SJCRH30 (cell line): Measurements from ENCODE around the gene RBM20. TPM values are rescaled to one million over a fixed set of nuclear protein-coding genes. Genes with fewer than 3 reads are reported as not detected.

Experiments
- DNase-seq, 2 experiments: peaks; one replicate each; pipeline ENCODE4 v3.0.0-alpha.2; 2015 to 2020
- H3K27ac ChIP-seq: fragments of 250-450 bp; sonication (Bioruptor Pico); 2 replicates; pipeline ENCODE4 v1.5.1; 2020; ENCODE audit warnings: mild to moderate bottlenecking, moderate library complexity
- H3K27me3 ChIP-seq: fragments of 250-450 bp; sonication (Bioruptor Pico); 2 replicates; pipeline ENCODE4 v1.5.1; 2020; ENCODE audit warnings: mild to moderate bottlenecking, moderate library complexity
- H3K36me3 ChIP-seq: fragments of 250-450 bp; sonication (Bioruptor Pico); 2 replicates; pipeline ENCODE4 v1.5.1; 2020; ENCODE audit warnings: mild to moderate bottlenecking, moderate library complexity
- H3K4me1 ChIP-seq: fragments of 250-450 bp; sonication (Bioruptor Pico); 2 replicates; pipeline ENCODE4 v1.5.1; 2020; ENCODE audit warnings: mild to moderate bottlenecking, moderate library complexity
- H3K4me3 ChIP-seq: fragments of 250-450 bp; sonication (Bioruptor Pico); 2 replicates; pipeline ENCODE4 v1.5.1; 2020; ENCODE audit warnings: mild to moderate bottlenecking, moderate library complexity
- H3K9me3 ChIP-seq: fragments of 250-450 bp; sonication (Bioruptor Pico); replicated peaks from 2 replicates; pipeline ENCODE4 v1.5.1; 2020; ENCODE audit warnings: mild to moderate bottlenecking, moderate library complexity
- total RNA-seq: library from RNA; depleted of rRNA; stranded (reverse); fragments of >200 nt; shearing (Covaris generic); gene quantifications from 2 replicates; pipeline ENCODE4 v1.2.3, GENCODE V29; 2014

RBM20 gene
- total RNA-seq, 1 experiment from 2014 or later: 12.4 TPM

- Histone ChIP-seq H3K36me3 (peaks cover 5% of the 10 kb centered on the region), H3K4me3 (no peak overlapping the region), H3K27ac (no peak overlapping the region), H3K27me3 (no peaks in the 10 kb centered on the region), H3K4me1 (no peaks in the 10 kb centered on the region), H3K9me3 (no peaks in the 10 kb centered on the region)
- no peak for DNase-seq
Measured at GRCh38 chr10:110784198-110784597, 140.1 kb downstream of the RBM20 start.

DNA sequence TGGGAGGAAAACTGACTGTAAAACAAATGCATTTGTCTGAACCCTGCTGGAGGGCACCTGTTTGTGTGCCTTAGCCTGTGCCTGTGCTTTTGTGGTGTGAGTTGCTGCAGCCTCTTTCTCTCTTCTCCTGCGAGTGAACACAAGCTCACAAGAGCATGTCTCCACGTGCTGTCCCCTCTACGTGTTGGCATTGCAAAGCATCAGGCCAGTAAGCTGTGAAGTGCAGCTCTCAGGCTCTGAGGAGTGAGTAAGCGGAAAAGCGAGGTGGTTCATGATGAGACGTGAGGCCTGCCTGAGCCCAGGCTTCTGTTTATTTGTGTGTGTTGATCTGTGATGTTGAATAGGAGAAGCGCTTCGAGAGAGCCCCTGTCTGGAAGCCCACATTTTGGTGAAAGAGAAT lies 142.0 kb downstream of the RBM20 start:
- Histone ChIP-seq H3K4me3 (no peak overlapping the region), H3K27ac (no peak overlapping the region), H3K36me3 (peaks cover 7% of the 10 kb centered on the region), H3K4me1 (no peaks in the 10 kb centered on the region), H3K9me3 (no peaks in the 10 kb centered on the region), H3K27me3 (no peaks in the 10 kb centered on the region)
- no peak for DNase-seq

DNA sequence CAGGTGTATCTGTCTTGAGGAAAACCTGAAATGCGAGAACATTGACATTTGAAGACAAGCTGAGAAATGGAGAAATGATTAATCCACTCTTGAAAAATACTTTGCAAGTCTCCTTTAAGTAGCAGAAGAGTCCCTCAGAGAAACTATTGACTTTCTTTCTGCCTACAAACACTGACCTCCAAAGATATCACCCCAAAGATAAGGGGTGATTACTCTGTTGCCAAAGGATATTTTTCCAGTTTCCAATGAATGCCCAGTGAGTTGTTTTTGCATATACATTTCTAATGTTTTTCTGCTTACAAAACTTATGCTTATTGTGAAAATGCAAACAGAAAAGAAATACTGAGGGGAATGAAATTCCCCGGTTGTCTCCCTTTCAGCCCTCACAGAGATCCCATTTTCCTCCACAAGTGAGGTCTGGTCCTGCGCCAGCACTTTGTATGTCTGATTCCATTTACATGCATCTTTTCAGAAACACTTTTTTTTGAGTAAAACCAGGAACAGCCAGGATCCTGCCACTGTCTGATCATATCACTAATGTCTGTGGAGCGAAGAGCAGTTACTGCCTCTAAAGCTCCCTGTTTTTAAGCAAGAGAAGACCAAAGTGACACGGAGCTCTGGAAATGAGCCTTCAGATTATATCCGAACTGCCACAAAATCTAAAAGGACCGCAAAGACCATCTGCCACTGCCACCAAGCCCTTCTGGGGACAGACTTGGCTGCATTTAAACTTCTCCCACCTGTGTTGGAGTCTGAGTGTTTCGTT lies 144.7 kb downstream of the RBM20 start:
- H3K36me3 ChIP-seq: peaks cover 7% of the 10 kb centered on the region
- no peak for DNase-seq
- H3K9me3 ChIP-seq: no peaks in the 10 kb centered on the region
- no peaks in the 10 kb centered on the region for H3K27me3 ChIP-seq
- H3K27ac ChIP-seq: no peak overlapping the region
- H3K4me3 ChIP-seq: no peak overlapping the region
- H3K4me1 ChIP-seq: no peaks in the 10 kb centered on the region

GRCh38 chr10:110789604-110790433 lies 145.7 kb downstream of the RBM20 start:
- Histone ChIP-seq H3K4me1 (no peaks in the 10 kb centered on the region), H3K27ac (no peak overlapping the region), H3K9me3 (no peaks in the 10 kb centered on the region), H3K36me3 (0 out of 2 replicates have a peak, but pooled peaks cover 2% of the 10 kb centered on the region), H3K27me3 (no peaks in the 10 kb centered on the region), H3K4me3 (no peak overlapping the region)
- no peak for DNase-seq

- Histone ChIP-seq H3K27me3 (no peaks in the 10 kb centered on the region), H3K36me3 (0 out of 2 replicates have a peak, but pooled peaks cover 2% of the 10 kb centered on the region), H3K9me3 (no peaks in the 10 kb centered on the region), H3K4me3 (no peak overlapping the region), H3K4me1 (no peaks in the 10 kb centered on the region), H3K27ac (no peak overlapping the region)
- DNase-seq: no peak
Measured at GRCh38 chr10:110790913-110791506, 146.9 kb downstream of the RBM20 start.

GRCh38 chr10:110791541-110792073 lies 147.5 kb downstream of the RBM20 start:
- no peak overlapping the region for H3K4me3 ChIP-seq
- no peaks in the 10 kb centered on the region for H3K4me1 ChIP-seq
- no peaks in the 10 kb centered on the region for H3K9me3 ChIP-seq
- H3K36me3 ChIP-seq: peaks cover 2% of the 10 kb centered on the region; the same call in 1 of the 2 replicates
- H3K27me3 ChIP-seq: no peaks in the 10 kb centered on the region
- no peak overlapping the region for H3K27ac ChIP-seq
- DNase-seq: no peak

DNA sequence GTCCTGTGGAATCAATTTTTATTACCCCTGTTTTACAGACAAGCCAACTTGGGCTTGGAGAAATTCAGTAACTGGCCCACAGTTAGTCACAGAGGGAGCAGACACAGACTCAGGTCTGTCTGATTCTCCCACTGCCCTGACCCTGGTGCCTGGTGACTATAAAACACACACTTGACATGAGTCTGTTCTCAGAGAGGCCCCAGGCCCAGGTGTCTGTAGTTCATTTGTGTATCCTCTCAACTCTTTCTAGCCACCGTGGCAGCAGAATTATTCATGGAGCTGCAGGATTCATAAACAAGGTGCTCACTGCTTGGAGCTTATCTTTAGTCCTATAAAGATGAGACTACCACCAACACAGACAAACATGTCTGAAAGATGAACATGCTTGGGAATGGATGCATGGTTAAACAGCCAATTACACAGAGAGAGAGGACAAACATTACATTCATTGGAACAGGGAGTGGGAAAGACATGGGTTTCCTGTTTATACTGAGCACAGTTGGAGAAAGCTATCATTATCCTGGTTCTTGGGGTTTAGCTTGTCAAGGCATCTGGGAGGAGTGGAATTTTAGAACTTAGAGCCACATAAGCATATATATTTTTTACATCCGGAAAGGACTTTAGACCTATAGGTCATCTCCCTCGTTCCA lies 148.5 kb downstream of the RBM20 start:
- Histone ChIP-seq H3K36me3 (peaks cover 3% of the 10 kb centered on the region; the same call in 1 of the 2 replicates), H3K4me1 (no peaks in the 10 kb centered on the region), H3K27ac (no peak overlapping the region), H3K4me3 (no peak overlapping the region), H3K9me3 (no peaks in the 10 kb centered on the region), H3K27me3 (no peaks in the 10 kb centered on the region)
- DNase-seq: no peak

GRCh38 chr10:110793128-110793812 lies 149.1 kb downstream of the RBM20 start:
- no peak for DNase-seq
- Histone ChIP-seq H3K4me3 (no peak overlapping the region), H3K9me3 (no peaks in the 10 kb centered on the region), H3K27me3 (no peaks in the 10 kb centered on the region), H3K36me3 (peaks cover 6% of the 10 kb centered on the region), H3K27ac (no peak overlapping the region), H3K4me1 (no peaks in the 10 kb centered on the region)

GRCh38 chr10:110793886-110794285 lies 149.8 kb downstream of the RBM20 start:
- H3K27ac ChIP-seq: no peak overlapping the region
- no peaks in the 10 kb centered on the region for H3K27me3 ChIP-seq
- H3K4me1 ChIP-seq: no peaks in the 10 kb centered on the region
- no peak for DNase-seq
- H3K36me3 ChIP-seq: peaks cover 12% of the 10 kb centered on the region
- H3K9me3 ChIP-seq: no peaks in the 10 kb centered on the region
- no peak overlapping the region for H3K4me3 ChIP-seq

- H3K36me3 ChIP-seq: peaks cover 16% of the 10 kb centered on the region
- H3K9me3 ChIP-seq: no peaks in the 10 kb centered on the region
- no peaks in the 10 kb centered on the region for H3K27me3 ChIP-seq
- no peaks in the 10 kb centered on the region for H3K4me1 ChIP-seq
- H3K27ac ChIP-seq: no peak overlapping the region
- DNase-seq: no peak
- H3K4me3 ChIP-seq: no peak overlapping the region
Measured at GRCh38 chr10:110794808-110795207, 150.7 kb downstream of the RBM20 start.

DNA sequence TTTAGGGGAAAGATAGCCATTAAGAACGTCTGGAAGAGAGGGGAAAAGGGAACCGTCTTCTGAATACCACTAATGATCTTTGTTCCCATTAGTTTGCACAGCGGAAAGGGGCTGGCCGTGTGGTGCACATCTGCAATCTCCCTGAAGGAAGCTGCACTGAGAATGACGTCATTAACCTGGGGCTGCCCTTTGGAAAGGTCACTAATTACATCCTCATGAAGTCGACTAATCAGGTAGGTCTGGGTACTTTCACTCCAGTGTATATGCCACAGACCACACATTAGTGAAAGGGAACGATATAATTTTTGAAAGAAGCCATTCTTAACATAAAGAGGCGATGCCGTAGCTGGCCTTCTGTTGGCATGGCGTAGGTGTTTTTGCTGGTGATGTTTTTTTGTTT lies 153.3 kb downstream of the RBM20 start:
- DNase-seq: no peak
- Histone ChIP-seq H3K4me3 (no peak overlapping the region), H3K4me1 (peaks cover 5% of the 10 kb centered on the region), H3K9me3 (no peaks in the 10 kb centered on the region), H3K27ac (no peak overlapping the region), H3K36me3 (peaks cover 29% of the 10 kb centered on the region), H3K27me3 (no peaks in the 10 kb centered on the region)

- DNase-seq: no peak
- Histone ChIP-seq H3K4me1 (peaks cover 13% of the 10 kb centered on the region), H3K9me3 (no peaks in the 10 kb centered on the region), H3K27me3 (no peaks in the 10 kb centered on the region), H3K36me3 (peaks cover 29% of the 10 kb centered on the region), H3K4me3 (no peak overlapping the region), H3K27ac (no peak overlapping the region)
Measured at GRCh38 chr10:110798340-110798739, 154.2 kb downstream of the RBM20 start.

GRCh38 chr10:110802090-110802489 lies 158.0 kb downstream of the RBM20 start:
- no peak for DNase-seq
- no peak overlapping the region; the same call in 1 of the 2 replicates for H3K27ac ChIP-seq

More at GRCh38 chr10:110802090-110802489, 158.0 kb downstream of the RBM20 start:
- Histone ChIP-seq H3K27me3 (no peaks in the 10 kb centered on the region), H3K9me3 (no peaks in the 10 kb centered on the region), H3K4me1 (peaks cover 14% of the 10 kb centered on the region), H3K4me3 (no peak overlapping the region), H3K36me3 (peaks cover 43% of the 10 kb centered on the region)
